B cell (primary cell): Measurements from ENCODE around the gene CAPN11. TPM values are rescaled to one million over a fixed set of nuclear protein-coding genes. Genes with fewer than 3 reads are reported as not detected.

Experiments used
- ATAC-seq: fragments of 200-7000 bp; cut with Tn5 transposase; one replicate; pipeline ENCODE4 v1.10.0; 2021; ENCODE audit warnings: low read depth, mild to moderate bottlenecking, moderate number of reproducible peaks, moderate library complexity
- CTCF ChIA-PET: fragments of 350-600 bp; sonication (Branson Sonifier 250); formaldehyde crosslinking; loops from one replicate; lab custom pipeline; 2021; ENCODE audit warnings: antibody characterized with exemption, inconsistent platforms; lab: Charles Lee
- POLR2A ChIA-PET: fragments of 350-600 bp; sonication (Branson Sonifier 250); formaldehyde crosslinking; loops from one replicate; lab custom pipeline; 2021; ENCODE audit warnings: antibody characterized with exemption; lab: Charles Lee
- DNase-seq: peaks from one replicate; pipeline ENCODE4 v3.0.0; 2013
- H2AFZ ChIP-seq: 2 replicates; pipeline ENCODE4 v1.6.1; 2012; ENCODE audit warnings: mild to moderate bottlenecking, low read depth, low read length; ENCODE audit not compliant: insufficient read depth, poor library complexity, severe bottlenecking
- H3K27ac ChIP-seq, 2 donors: 1 replicate in 1 of 2; 2 replicates in 1 of 2; pipeline ENCODE4 v1.5.1; 2012 to 2013; ENCODE audit warnings: low read length in 2 of 2, mild to moderate bottlenecking in 2 of 2, moderate library complexity in 1 of 2
- H3K27me3 ChIP-seq, 4 experiments: fragments of 200-600 bp in 1 of 4; sonication (generic) in 1 of 4; replicated peaks in 1 of 4; 1 replicate in 2 of 4; 2 replicates in 2 of 4; pipeline versions ENCODE4 v1.6.1 to v1.7.0; 2013 to 2016; ENCODE audit warnings: low read length in 3 of 4, mild to moderate bottlenecking in 2 of 4, mixed read lengths in 1 of 4, moderate library complexity in 1 of 4; ENCODE audit not compliant: insufficient read depth in 4 of 4, control insufficient read depth in 3 of 4; ENCODE audit errors: control extremely low read depth in 1 of 4
- H3K36me3 ChIP-seq, 2 experiments: replicated peaks in 1 of 2; 1 replicate in 1 of 2; 2 replicates in 1 of 2; pipeline versions ENCODE4 v1.6.1 to v1.7.1; 2013; ENCODE audit warnings: low read length in 1 of 2; ENCODE audit not compliant: insufficient read depth in 2 of 2, control insufficient read depth in 1 of 2; ENCODE audit errors: control extremely low read depth in 1 of 2, extremely low read depth in 1 of 2
- H3K4me1 ChIP-seq, 2 donors: fragments of 200-600 bp in 1 of 2; sonication (generic) in 1 of 2; 1 replicate in 1 of 2; 2 replicates in 1 of 2; pipeline versions ENCODE4 v1.5.1 to v1.6.1; 2013 to 2017; ENCODE audit warnings: low read length in 2 of 2; ENCODE audit not compliant: control insufficient read depth in 2 of 2, insufficient read depth in 2 of 2
- H3K4me2 ChIP-seq: replicated peaks from 2 replicates; pipeline ENCODE3; 2012; ENCODE audit warnings: mild to moderate bottlenecking, low read depth, low read length; ENCODE audit not compliant: poor library complexity, severe bottlenecking
- H3K4me3 ChIP-seq, 5 experiments: fragments of 200-600 bp in 1 of 5; sonication (generic) in 1 of 5; 1 replicate in 3 of 5; 2 replicates in 2 of 5; pipeline versions ENCODE4 v1.5.1 to v1.7.0; 2011 to 2016; ENCODE audit warnings: low read length in 4 of 5, mild to moderate bottlenecking in 4 of 5, low read depth in 2 of 5, control low read depth in 1 of 5, moderate library complexity in 1 of 5; ENCODE audit not compliant: insufficient read depth in 1 of 5; ENCODE audit errors: control extremely low read depth in 1 of 5, extremely low read depth in 1 of 5
- H3K79me2 ChIP-seq: fragments of 200-600 bp; sonication (generic); one replicate; pipeline ENCODE4 v1.6.0; 2016; ENCODE audit warnings: low read length; ENCODE audit not compliant: control insufficient read depth, insufficient read depth
- H3K9ac ChIP-seq: fragments of 200-600 bp; sonication (generic); 2 replicates; pipeline ENCODE4 v1.6.1; 2017; ENCODE audit warnings: mild to moderate bottlenecking, low read length, moderate library complexity
- H3K9me3 ChIP-seq, 3 donors: one replicate each; pipeline versions ENCODE4 v1.6.1 to v1.7.1; 2013; ENCODE audit warnings: low read length in 2 of 3; ENCODE audit not compliant: control insufficient read depth in 2 of 3, insufficient read depth in 1 of 3; ENCODE audit errors: control extremely low read depth in 1 of 3
- H4K20me1 ChIP-seq: 2 replicates; pipeline ENCODE4 v1.6.0; 2012; ENCODE audit warnings: mild to moderate bottlenecking, low read length; ENCODE audit not compliant: insufficient read depth, control insufficient read depth, poor library complexity, severe bottlenecking
- H3K27ac Mint-ChIP-seq: one replicate; pipeline ENCODE4 v1.8.0; 2021; ENCODE audit warnings: mixed read lengths
- H3K27me3 Mint-ChIP-seq: one replicate; pipeline ENCODE4 v1.8.0; 2021; ENCODE audit warnings: mixed read lengths
- H3K4me1 Mint-ChIP-seq: one replicate; pipeline ENCODE4 v1.8.0; 2021; ENCODE audit warnings: mixed read lengths
- H3K4me3 Mint-ChIP-seq: one replicate; pipeline ENCODE4 v1.8.0; 2021; ENCODE audit warnings: mixed read lengths
- H3K9me3 Mint-ChIP-seq: one replicate; pipeline ENCODE4 v1.8.0; 2022; ENCODE audit warnings: mixed read lengths; ENCODE audit not compliant: insufficient read depth
- CTCF ChIP-seq: fragments of 200-600 bp; IDR thresholded peaks from one replicate; pipeline ENCODE4 v1.8.0; 2022; ENCODE audit warnings: antibody characterized with exemption, mild to moderate bottlenecking
- EZH2 ChIP-seq: IDR thresholded peaks from 2 replicates; pipeline ENCODE4 v1.6.1; 2012; ENCODE audit warnings: borderline replicate concordance, low read depth, mild to moderate bottlenecking, moderate library complexity, low read length; ENCODE audit not compliant: insufficient read depth, poor library complexity, severe bottlenecking
- WGBS: methylation state at CpG from one replicate; pipeline ENCODE4 v1.1.5; 2013; ENCODE audit warnings: missing lambda C conversion rate; ENCODE audit not compliant: insufficient coverage; 5-methylcytosine and 5-hydroxymethylcytosine counted together
- intact Hi-C: fragments of 100-400 bp; cut with micrococcal nuclease; formaldehyde crosslinking; loops from one replicate; pipeline ENCODE4 v1.10.0; 2022
- polyA plus RNA-seq: library from polyadenylated mRNA; depleted of rRNA; stranded (reverse); fragments of >200 nt; gene quantifications from 2 replicates; pipeline ENCODE4 v1.2.3, GENCODE V29; 2012
- total RNA-seq, 2 donors: library from RNA; stranded (reverse); fragments of 120-200 nt in 1 of 2; gene quantifications; 1 replicate in 1 of 2; 2 replicates in 1 of 2; pipeline versions ENCODE4 v1.2.3 to v1.2.4, GENCODE V29; 2013 to 2022

Gene CAPN11
- total and polyA plus RNA-seq, 2 donors (not counting 1 experiment from before 2014, with no cell fraction given): not detected

- no peaks in the 10 kb centered on the region for H3K27me3 ChIP-seq
- no peak for TF ChIP-seq CTCF
- TF ChIP-seq EZH2: no peak
- H3K4me1 Mint-ChIP-seq: peaks cover 9% of the 10 kb centered on the region
- ATAC-seq (no peak), DNase-seq (no peak)
- POLR2A ChIA-PET: no interaction called here
- no peak overlapping the region for H3K9ac ChIP-seq
- H3K36me3 ChIP-seq: peaks cover 0 to 11% of the 10 kb centered on the region in 2 experiments
- no peak overlapping the region for H3K27ac Mint-ChIP-seq
- H3K9me3 ChIP-seq: no peaks in the 10 kb centered on the region
- peaks cover 4 to 8% of the 10 kb centered on the region in 2 donors for H3K4me1 ChIP-seq
- intact Hi-C loops: no loop called here
- H3K79me2 ChIP-seq: peaks cover 2% of the 10 kb centered on the region
- no peak overlapping the region for H3K4me3 ChIP-seq
- no peak overlapping the region for H2AFZ ChIP-seq
- WGBS: 100% methylated on average over 2 of the region's 7 CpGs
- no peaks in the 10 kb centered on the region for H3K27me3 Mint-ChIP-seq
- no peak overlapping the region for H3K4me2 ChIP-seq
- no peak overlapping the region for H3K4me3 Mint-ChIP-seq
- H3K9me3 Mint-ChIP-seq: no peaks in the 10 kb centered on the region
- H4K20me1 ChIP-seq: no peaks in the 10 kb centered on the region
- H3K27ac ChIP-seq: no peak overlapping the region
- CTCF ChIA-PET: interaction anchor here (0.6 to 2.4 kb wide), 2 partner anchors 38 to 106 kb away, joined by 3 to 7 read pairs; no protein-coding TSS in a partner anchor
These were observed 22.7 kb upstream of the CAPN11 start for GRCh38 chr6:44135875-44136274.

- DNase-seq (no peak), ATAC-seq (no peak)
- Histone ChIP-seq H3K4me3 (no peak overlapping the region), H3K27me3 (no peaks in the 10 kb centered on the region), H3K9ac (no peak overlapping the region), H3K4me2 (no peak overlapping the region), H2AFZ (no peak overlapping the region), H3K27ac (no peak overlapping the region), H3K79me2 (no peaks in the 10 kb centered on the region), H3K4me1 (no peaks in the 10 kb centered on the region), H4K20me1 (no peaks in the 10 kb centered on the region), H3K36me3 (peaks cover 0 to 11% of the 10 kb centered on the region in 2 experiments), H3K9me3 (no peaks in the 10 kb centered on the region)
- Mint-ChIP-seq H3K9me3 (no peaks in the 10 kb centered on the region), H3K4me3 (no peak overlapping the region), H3K4me1 (no peaks in the 10 kb centered on the region), H3K27ac (no peak overlapping the region), H3K27me3 (no peaks in the 10 kb centered on the region)
- ChIA-PET POLR2A (no interaction called here), CTCF (interaction anchor here (1.0 kb wide), 1 partner anchor 34 kb away, joined by 3 read pairs; no protein-coding TSS in a partner anchor)
- intact Hi-C loops: no loop called here
- TF ChIP-seq EZH2 (no peak), CTCF (no peak)
- 94% methylated on average over 4 of the region's 6 CpGs for WGBS
These were observed 19.8 kb upstream of the CAPN11 start for GRCh38 chr6:44138717-44139350.
